Measurements from ENCODE around the gene CSTPP1. TPM values are rescaled to one million over a fixed set of nuclear protein-coding genes. Genes with fewer than 3 reads are reported as not detected.

CSTPP1 gene
- total RNA-seq, 1 donor from 2014 or later: 66.1 TPM

GRCh38 chr11:47018637-47019036, 82.1 kb downstream of the CSTPP1 start:
- no peak for TF ChIP-seq CTCF (IDR thresholded peaks at IDR 0.05; ENCODE audit: unreplicated experiment)
- H3K9me3 Mint-ChIP-seq (ENCODE audit: low read depth): no peaks in the 10 kb centered on the region
- peaks cover 6% of the 10 kb centered on the region for H3K4me1 Mint-ChIP-seq (ENCODE audit: low read depth)
- H3K4me3 Mint-ChIP-seq (ENCODE audit: low read depth): no peak overlapping the region
- H3K36me3 Mint-ChIP-seq (ENCODE audit: insufficient read depth): peaks cover 2% of the 10 kb centered on the region
- H3K27me3 Mint-ChIP-seq: no peaks in the 10 kb centered on the region
- H3K27ac Mint-ChIP-seq: no peak overlapping the region
- no peak for DNase-seq (ENCODE audit: low spot score, unreplicated experiment)

- no peak for DNase-seq (ENCODE audit: low spot score, unreplicated experiment)
Observed at GRCh38 chr11:47020793-47021526, 84.4 kb downstream of the CSTPP1 start.

GRCh38 chr11:47021527-47021818, 84.9 kb downstream of the CSTPP1 start:
- no peak for TF ChIP-seq CTCF (IDR thresholded peaks at IDR 0.05; ENCODE audit: unreplicated experiment)
- H3K4me1 Mint-ChIP-seq (ENCODE audit: low read depth): peaks cover 6% of the 10 kb centered on the region
- no peak overlapping the region for H3K27ac Mint-ChIP-seq
- DNase-seq (ENCODE audit: low spot score, unreplicated experiment): no peak
- no peak overlapping the region for H3K4me3 Mint-ChIP-seq (ENCODE audit: low read depth)
- no peaks in the 10 kb centered on the region for H3K27me3 Mint-ChIP-seq
- no peaks in the 10 kb centered on the region for H3K9me3 Mint-ChIP-seq (ENCODE audit: low read depth)
- H3K36me3 Mint-ChIP-seq (ENCODE audit: insufficient read depth): no peaks in the 10 kb centered on the region

More at GRCh38 chr11:47020793-47021526, 84.4 kb downstream of the CSTPP1 start:
- H3K4me3 Mint-ChIP-seq (ENCODE audit: low read depth): no peak overlapping the region
- TF ChIP-seq CTCF (IDR thresholded peaks at IDR 0.05; ENCODE audit: unreplicated experiment): no peak
- no peaks in the 10 kb centered on the region for H3K27me3 Mint-ChIP-seq
- H3K36me3 Mint-ChIP-seq (ENCODE audit: insufficient read depth): no peaks in the 10 kb centered on the region
- peaks cover 6% of the 10 kb centered on the region for H3K4me1 Mint-ChIP-seq (ENCODE audit: low read depth)
- H3K27ac Mint-ChIP-seq: no peak overlapping the region
- H3K9me3 Mint-ChIP-seq (ENCODE audit: low read depth): no peaks in the 10 kb centered on the region

GRCh38 chr11:47021965-47022364, 85.4 kb downstream of the CSTPP1 start:
- Mint-ChIP-seq H3K27me3 (no peaks in the 10 kb centered on the region), H3K9me3 (ENCODE audit: low read depth) (no peaks in the 10 kb centered on the region), H3K27ac (no peak overlapping the region), H3K4me3 (ENCODE audit: low read depth) (no peak overlapping the region), H3K36me3 (ENCODE audit: insufficient read depth) (no peaks in the 10 kb centered on the region), H3K4me1 (ENCODE audit: low read depth) (peaks cover 6% of the 10 kb centered on the region)
- DNase-seq (ENCODE audit: low spot score, unreplicated experiment): no peak
- TF ChIP-seq CTCF (IDR thresholded peaks at IDR 0.05; ENCODE audit: unreplicated experiment): no peak

- Mint-ChIP-seq H3K27me3 (no peaks in the 10 kb centered on the region), H3K4me1 (ENCODE audit: low read depth) (no peaks in the 10 kb centered on the region), H3K36me3 (ENCODE audit: insufficient read depth) (no peaks in the 10 kb centered on the region), H3K27ac (no peak overlapping the region), H3K4me3 (ENCODE audit: low read depth) (no peak overlapping the region), H3K9me3 (ENCODE audit: low read depth) (no peaks in the 10 kb centered on the region)
- DNase-seq (ENCODE audit: low spot score, unreplicated experiment): no peak
- TF ChIP-seq CTCF (IDR thresholded peaks at IDR 0.05; ENCODE audit: unreplicated experiment): no peak
Observed at GRCh38 chr11:47028195-47029093, 91.9 kb downstream of the CSTPP1 start.

All from progenitor cell of endocrine pancreas (in vitro differentiated cells).